Endothelial cell of umbilical vein (primary cell): ENCODE results near the gene FAU. TPM values are rescaled to one million over a fixed set of nuclear protein-coding genes. Genes with fewer than 3 reads are reported as not detected.

Experiments
- BruUV-seq: library from RNA; stranded (reverse); fragments of 400-500 nt; replicated peaks from 2 replicates; lab custom pipeline; 2021; lab: Mats Ljungman, UMichigan
- CTCF ChIA-PET: fragments of 300-600, 350-600 bp; sonication (Branson Sonifier 250); formaldehyde crosslinking; loops from one replicate; lab custom pipeline; 2021; ENCODE audit warnings: antibody characterized with exemption, inconsistent platforms; lab: Charles Lee
- POLR2A ChIA-PET: fragments of 300-600, 350-600 bp; sonication (Branson Sonifier 250); formaldehyde crosslinking; loops from one replicate; lab custom pipeline; 2021; ENCODE audit warnings: antibody characterized with exemption, inconsistent platforms; lab: Charles Lee
- DNase-seq: peaks from one replicate; pipeline ENCODE4 v3.0.0-alpha.2; 2011; ENCODE audit warnings: low read depth, low spot score
- FAIRE-seq: peaks from 2 replicates; lab custom pipeline; 2011; peaks lifted over from hg19 to GRCh38; lab: Jason Lieb, UNC
- H2AFZ ChIP-seq: 2 replicates; pipeline ENCODE4 v1.6.0; 2012; ENCODE audit warnings: low read depth, low read length, control low read depth, inconsistent platforms
- H3K27ac ChIP-seq: 2 replicates; pipeline ENCODE4 v1.5.1; 2011; ENCODE audit warnings: low read depth, mild to moderate bottlenecking, control low read depth, low read length, moderate library complexity; ENCODE audit not compliant: insufficient read depth
- H3K27me3 ChIP-seq, 2 experiments: 2 replicates each; pipeline versions ENCODE4 v1.6.0 to v1.6.1; 2011; ENCODE audit warnings: low read length in 2 of 2, mixed read lengths in 1 of 2; ENCODE audit not compliant: control insufficient read depth in 2 of 2, insufficient read depth in 2 of 2
- H3K36me3 ChIP-seq, 2 experiments: 2 replicates in 1 of 2; 3 replicates in 1 of 2; pipeline ENCODE4 v1.5.1; 2011; ENCODE audit warnings: low read length in 2 of 2, mild to moderate bottlenecking in 1 of 2, moderate library complexity in 1 of 2; ENCODE audit not compliant: control insufficient read depth in 2 of 2, insufficient read depth in 2 of 2; ENCODE audit errors: extremely low read depth in 1 of 2
- H3K4me1 ChIP-seq: 3 replicates; pipeline ENCODE4 v1.5.1; 2011; ENCODE audit warnings: mild to moderate bottlenecking, low read length; ENCODE audit not compliant: control insufficient read depth, insufficient read depth; ENCODE audit errors: extremely low read depth
- H3K4me2 ChIP-seq: 2 replicates; pipeline ENCODE4 v1.6.1; 2011; ENCODE audit warnings: low read length, control low read depth, mixed read lengths; ENCODE audit not compliant: insufficient read depth
- H3K4me3 ChIP-seq, 3 experiments: fragments of 200-600 bp in 1 of 3; sonication (generic), shearing (Covaris generic) in 1 of 3; replicated peaks in 1 of 3; 2 replicates each; pipeline ENCODE4 v1.5.1; 2011 to 2016; ENCODE audit warnings: control low read depth in 3 of 3, low read length in 3 of 3, mild to moderate bottlenecking in 2 of 3, inconsistent platforms in 1 of 3, low read depth in 1 of 3, moderate library complexity in 1 of 3; ENCODE audit not compliant: insufficient read depth in 1 of 3
- H3K79me2 ChIP-seq: 2 replicates; pipeline ENCODE4 v1.6.0; 2012; ENCODE audit warnings: low read length, inconsistent platforms; ENCODE audit not compliant: control insufficient read depth, insufficient read depth
- H3K9ac ChIP-seq: replicated peaks from 2 replicates; pipeline ENCODE3; 2011; ENCODE audit warnings: low read length, control low read depth; ENCODE audit not compliant: insufficient read depth; ENCODE audit errors: extremely low read depth
- H3K9me1 ChIP-seq: replicated peaks from 3 replicates; pipeline ENCODE4 v1.6.0; 2011; ENCODE audit warnings: mild to moderate bottlenecking, low read length; ENCODE audit not compliant: control insufficient read depth, insufficient read depth; ENCODE audit errors: extremely low read depth
- H3K9me3 ChIP-seq: replicated peaks from 2 replicates; pipeline ENCODE4 v1.5.1; 2012; ENCODE audit warnings: low read length, inconsistent platforms; ENCODE audit not compliant: control insufficient read depth, insufficient read depth
- H4K20me1 ChIP-seq: replicated peaks from 2 replicates; pipeline ENCODE3; 2011; ENCODE audit warnings: mild to moderate bottlenecking, low read length; ENCODE audit not compliant: control insufficient read depth, insufficient read depth; ENCODE audit errors: extremely low read depth
- CTCF ChIP-seq, 2 donors: IDR thresholded peaks; 1 replicate in 1 of 2; 2 replicates in 1 of 2; pipeline ENCODE4 v1.5.1; 2011; ENCODE audit warnings: low read length in 2 of 2, mild to moderate bottlenecking in 2 of 2, moderate library complexity in 2 of 2, control low read depth in 1 of 2, inconsistent platforms in 1 of 2, low read depth in 1 of 2; ENCODE audit not compliant: insufficient read depth in 1 of 2; ENCODE audit errors: extremely low read depth in 1 of 2
- EZH2 ChIP-seq: IDR thresholded peaks from 2 replicates; pipeline ENCODE4 v1.6.1; 2012; ENCODE audit warnings: borderline replicate concordance, low read depth, mild to moderate bottlenecking, moderate library complexity, low read length, inconsistent platforms; ENCODE audit not compliant: severe bottlenecking
- FOS ChIP-seq: IDR thresholded peaks from 2 replicates; pipeline ENCODE4 v1.6.1; 2011; ENCODE audit warnings: mild to moderate bottlenecking, low read length, moderate library complexity, borderline replicate concordance; ENCODE audit not compliant: insufficient read depth
- GATA2 ChIP-seq: IDR thresholded peaks from 2 replicates; pipeline ENCODE4 v1.7.0; 2011; ENCODE audit warnings: low read depth, mild to moderate bottlenecking, moderate library complexity, mixed read lengths, low read length; ENCODE audit not compliant: insufficient read length, insufficient read depth
- JUN ChIP-seq: IDR thresholded peaks from 2 replicates; pipeline ENCODE4 v1.6.1; 2011; ENCODE audit warnings: borderline replicate concordance, low read depth; ENCODE audit not compliant: insufficient read length, insufficient read depth
- MAX ChIP-seq: IDR thresholded peaks from 2 replicates; pipeline ENCODE4 v1.6.1; 2011; ENCODE audit not compliant: insufficient read depth, insufficient read length
- MYC ChIP-seq: IDR thresholded peaks from one replicate; pipeline ENCODE4 v1.6.1; 2011; ENCODE audit warnings: mild to moderate bottlenecking, low read depth, low read length
- POLR2A ChIP-seq: IDR thresholded peaks from 2 replicates; pipeline ENCODE4 v1.6.1; 2012; ENCODE audit warnings: low read depth, mild to moderate bottlenecking, control low read depth, low read length
- POLR2AphosphoS5 ChIP-seq: IDR thresholded peaks from 2 replicates; pipeline ENCODE4 v1.6.1; 2012; ENCODE audit warnings: low read depth, mild to moderate bottlenecking, control low read depth, low read length, moderate library complexity; ENCODE audit not compliant: insufficient read depth
- dilution Hi-C: fragments of 300-500 bp; cut with MboI; formaldehyde crosslinking; loops from one replicate; pipeline ENCODE4 v1.15.0; 2019; ENCODE audit warnings: low sequenced_read_pairs; ENCODE audit not compliant: extremely low pct_ligation_motif_present
- intact Hi-C: fragments of 100-400 bp; cut with micrococcal nuclease; formaldehyde crosslinking; loops from one replicate; pipeline ENCODE4 v1.10.0; 2022
- polyA plus RNA-seq, 4 experiments: library from polyadenylated mRNA; depleted of rRNA in 3 of 4; stranded (reverse) in 3 of 4; unstranded in 1 of 4; fragments of >200 nt; gene quantifications; 2 replicates each; pipeline versions ENCODE4 v1.2.1 to v1.2.3, GENCODE V29; 2011 to 2012; ENCODE audit warnings: missing spikeins in 1 of 4
- total RNA-seq: library from RNA; stranded (reverse); gene quantifications from 2 replicates; pipeline ENCODE4 v1.2.3, GENCODE V29; 2021

Gene FAU
- total and polyA plus RNA-seq, 2 donors (not counting 3 experiments of a cell fraction or from before 2014, with no cell fraction given): 741 to 746 TPM

GRCh38 chr11:65165410-65166317 lies 43.7 kb upstream of the FAU start:
- POLR2A ChIA-PET: no interaction called here
- Histone ChIP-seq H3K4me3 (no peak overlapping the region), H3K9me1 (no peaks in the 10 kb centered on the region), H4K20me1 (no peaks in the 10 kb centered on the region), H3K4me1 (peaks cover 15% of the 10 kb centered on the region), H3K4me2 (no peak overlapping the region), H3K36me3 (no peaks in the 10 kb centered on the region), H3K79me2 (no peaks in the 10 kb centered on the region), H3K27me3 (no peaks in the 10 kb centered on the region), H3K27ac (no peak overlapping the region), H3K9me3 (no peaks in the 10 kb centered on the region), H3K9ac (no peak overlapping the region), H2AFZ (peak overlapping the region; percentile 57)
- DNase-seq (no peak), FAIRE-seq (no peak)
- TF ChIP-seq FOS (no peak), MAX (no peak), POLR2A (no peak), MYC (no peak), POLR2AphosphoS5 (no peak), EZH2 (no peak), JUN (no peak), GATA2 (no peak), CTCF (IDR thresholded peaks at IDR 0.05; ENCODE audit: extremely low read depth in 1 of 2, insufficient read depth in 1 of 2, low read depth in 1 of 2, low read length in 2 of 2) (no peak)
- CTCF ChIA-PET: interaction anchor here (1.7 kb wide), 1 partner anchor 9 kb away, joined by 3 read pairs; no protein-coding TSS in a partner anchor
- intact Hi-C loops: no loop called here
- dilution Hi-C loops: no loop called here
- BruUV-seq: no TSS peak
